ENCODE measurements around the gene PSMB11. TPM values are rescaled to one million over a fixed set of nuclear protein-coding genes. Genes with fewer than 3 reads are reported as not detected.
A peak's percentile ranks its signal among the peaks of the same experiment; 100 is the strongest.
"Not testable (repeated sequence)": the region's sequence is repeated elsewhere in the genome, so short reads cannot be mapped to it uniquely, and the experiment has no call there.

PSMB11 gene
- total RNA-seq, 1 experiment from 2014 or later: not detected

DNA sequence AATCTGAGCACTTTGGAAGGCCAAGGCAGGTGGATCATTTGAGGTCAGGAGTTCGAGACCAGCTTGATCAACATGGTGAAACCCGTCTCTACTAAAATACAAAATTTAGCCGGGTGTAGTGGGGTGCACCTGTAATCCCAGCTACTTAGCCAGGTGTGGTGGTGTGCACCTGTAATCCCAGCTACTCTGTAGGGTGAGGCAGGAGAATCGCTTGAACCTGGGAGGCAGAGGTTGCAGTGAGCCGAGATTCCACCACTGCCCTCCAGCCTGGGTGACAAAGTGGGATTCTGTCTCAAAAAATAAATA lies 28.3 kb upstream of the PSMB11 start:
- not testable (repeated sequence) for DNase-seq (ENCODE audit: low spot score)

DNA sequence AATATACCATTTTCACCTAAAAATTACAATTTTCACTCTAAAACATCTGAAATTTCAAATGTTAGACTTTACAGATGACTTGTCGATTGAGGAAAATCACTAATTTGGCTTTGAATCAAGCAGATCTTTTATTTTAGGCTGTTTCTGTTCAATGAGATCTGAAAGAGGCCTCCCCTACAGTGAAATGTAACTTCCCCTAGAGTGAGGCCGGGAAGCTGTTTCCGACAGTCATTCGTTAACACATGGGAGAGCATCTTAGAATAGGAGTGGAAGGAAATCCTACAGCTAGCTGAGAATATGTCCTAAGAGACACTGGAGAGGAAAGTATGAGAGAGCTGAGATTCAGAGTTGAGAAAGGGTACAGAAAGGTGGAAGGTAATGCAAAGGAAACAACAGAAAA lies 26.4 kb upstream of the PSMB11 start:
- no peak for DNase-seq (ENCODE audit: low spot score)

DNA sequence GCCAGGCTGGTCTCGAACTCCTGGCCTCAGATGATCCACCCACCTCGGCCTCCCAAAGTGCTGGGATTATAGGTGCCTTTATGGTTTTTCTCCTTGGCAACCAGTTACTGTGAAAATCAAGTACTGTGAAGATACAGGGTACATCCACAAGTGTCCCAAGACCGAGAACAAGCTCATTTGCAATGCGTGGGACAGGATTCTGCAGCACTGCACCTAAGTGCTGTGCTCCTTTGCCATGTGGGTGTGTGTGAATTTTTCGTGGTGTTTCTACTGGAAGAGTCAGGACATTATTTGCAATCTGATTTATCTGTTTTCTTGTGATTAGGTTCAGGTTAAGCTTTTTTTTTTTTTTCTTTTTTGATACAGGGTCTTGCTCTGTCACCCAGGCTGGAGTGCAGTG lies 24.9 kb upstream of the PSMB11 start:
- DNase-seq (ENCODE audit: low spot score): no peak

- DNase-seq (ENCODE audit: low spot score): no peak
These were observed 23.9 kb upstream of the PSMB11 start for GRCh38 chr14:23018107-23018506.

DNA sequence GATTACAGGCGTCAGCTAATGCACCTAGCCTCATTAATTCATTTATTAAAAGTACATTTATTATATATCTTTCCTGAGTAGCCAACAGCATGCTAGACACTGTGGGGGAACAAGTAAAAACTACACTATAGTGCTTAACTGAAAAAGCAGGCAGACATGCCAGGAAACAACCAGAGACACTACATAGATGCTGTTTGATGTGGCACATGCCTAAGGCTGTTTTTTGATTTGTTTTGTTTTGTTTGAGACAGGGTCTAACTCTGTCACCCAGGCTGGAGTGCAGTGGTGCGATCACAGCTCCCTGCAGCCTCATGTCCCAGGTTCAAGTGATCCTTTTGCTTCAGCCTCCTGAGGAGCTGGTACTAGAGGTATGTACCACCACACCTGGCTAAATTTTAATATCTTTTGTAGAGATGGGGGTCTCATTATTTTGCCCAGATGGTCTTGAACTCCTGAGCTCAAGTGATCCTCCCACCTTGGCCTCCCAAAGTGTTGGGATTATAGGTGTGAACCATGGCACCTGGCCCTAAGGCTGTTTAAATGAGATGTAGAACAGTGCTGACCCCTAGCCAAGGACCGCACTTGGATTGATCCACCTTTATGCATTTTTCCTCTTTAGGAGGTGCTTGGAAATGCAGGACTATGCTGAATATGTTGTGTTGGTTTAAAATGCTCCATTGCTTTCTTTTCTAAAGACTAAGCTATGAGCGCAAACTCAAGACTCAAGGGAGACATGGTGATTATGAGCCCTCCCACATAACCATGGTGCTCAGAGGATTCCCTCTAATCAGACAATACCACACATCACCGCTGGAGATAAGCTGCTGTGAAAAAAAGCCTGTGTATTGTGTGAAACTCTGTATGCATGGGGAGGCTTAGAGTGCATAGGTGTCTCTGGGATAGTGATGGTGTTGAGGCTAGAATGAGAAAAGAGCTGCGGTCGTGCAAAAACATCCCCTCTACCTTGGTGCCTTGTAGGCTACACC lies 21.6 kb upstream of the PSMB11 start:
- DNase-seq (ENCODE audit: low spot score): no peak

DNA sequence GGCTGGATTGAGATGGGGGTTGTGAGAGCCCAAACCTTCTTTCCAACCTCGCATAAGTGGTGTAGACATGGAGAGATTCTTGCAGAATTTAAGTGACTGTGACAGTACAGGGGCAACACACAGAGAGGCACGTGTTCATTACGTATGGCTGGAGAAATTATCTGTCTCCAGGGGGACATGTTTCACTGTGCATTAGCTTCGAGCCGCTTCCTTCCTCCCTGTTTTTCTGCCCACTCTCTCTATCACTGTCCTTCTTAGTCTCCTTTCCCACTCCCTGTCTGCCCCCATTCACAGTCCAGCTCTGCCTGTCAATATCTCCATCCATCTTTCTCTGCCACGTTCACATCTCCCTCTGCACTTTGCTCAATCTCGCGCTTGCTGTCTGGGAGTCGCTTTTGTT lies 20.6 kb upstream of the PSMB11 start:
- DNase-seq (ENCODE audit: low spot score): no peak

- DNase-seq (ENCODE audit: low spot score): no peak
These were observed 20.0 kb upstream of the PSMB11 start for GRCh38 chr14:23021889-23022442.

- no peak for DNase-seq (ENCODE audit: low spot score)
These were observed 18.8 kb upstream of the PSMB11 start for GRCh38 chr14:23023022-23023794.

DNA sequence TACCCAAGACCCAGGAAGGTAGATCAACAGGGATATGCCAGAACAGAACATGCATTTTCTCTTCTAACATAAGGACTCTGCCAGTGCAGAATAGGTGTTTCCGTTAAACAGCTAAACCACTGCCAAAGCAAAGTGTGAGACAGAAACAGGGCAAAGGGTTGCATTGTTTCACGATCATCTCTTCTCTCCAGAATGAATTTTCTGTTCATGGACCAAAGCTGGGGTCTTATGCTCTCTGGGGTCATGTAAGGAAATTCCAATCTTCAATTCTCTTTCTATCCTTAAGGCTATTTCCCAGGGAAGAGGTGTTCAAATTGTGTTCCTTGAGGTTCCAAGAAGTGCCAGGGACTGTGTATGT lies 18.2 kb upstream of the PSMB11 start:
- no peak for DNase-seq (ENCODE audit: low spot score)

- DNase-seq (ENCODE audit: low spot score): no peak
These were observed 17.4 kb upstream of the PSMB11 start for GRCh38 chr14:23024612-23025075.

GRCh38 chr14:23025151-23025814 lies 16.7 kb upstream of the PSMB11 start:
- peak; percentile 20 for DNase-seq (ENCODE audit: low spot score)

DNA sequence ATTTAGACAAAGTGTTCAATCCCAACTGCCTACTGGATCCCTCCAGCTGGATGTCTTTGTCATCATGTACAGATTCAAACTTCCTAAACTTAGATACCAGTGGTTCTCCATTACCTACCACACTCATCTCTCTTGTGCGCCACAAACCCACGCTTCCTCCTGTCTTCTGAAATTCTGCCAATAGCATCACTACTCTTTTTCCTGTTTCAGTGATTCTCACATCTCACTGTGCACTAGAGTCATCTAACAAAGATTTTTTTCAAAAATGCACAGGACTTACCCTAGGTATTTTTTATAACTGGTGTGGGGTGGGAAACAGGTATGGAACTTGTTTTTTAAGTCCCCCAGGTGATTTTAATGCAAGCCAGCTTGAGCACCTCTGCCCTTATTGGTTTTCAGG lies 13.2 kb upstream of the PSMB11 start:
- no peak for DNase-seq (ENCODE audit: low spot score)

DNA sequence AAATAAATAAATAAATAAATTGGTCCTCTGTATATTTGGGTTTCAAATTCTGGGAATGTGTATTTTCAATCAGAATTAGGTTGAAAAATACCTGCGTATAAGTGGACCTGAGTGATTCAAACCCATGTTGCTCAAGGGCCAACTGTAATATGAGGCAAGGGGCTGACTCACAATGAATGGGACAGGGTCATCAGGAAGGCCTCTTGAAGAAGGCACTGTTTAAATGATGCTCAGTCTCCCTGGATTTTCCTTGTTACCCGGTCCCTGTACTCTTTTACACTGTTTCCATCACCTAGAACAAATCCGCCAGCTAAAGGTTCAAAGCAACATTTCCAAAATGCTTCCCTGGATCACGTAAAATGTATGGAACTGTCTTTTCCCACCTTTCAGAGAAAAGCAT lies 11.1 kb upstream of the PSMB11 start:
- no peak for DNase-seq (ENCODE audit: low spot score)

GRCh38 chr14:23033251-23033727 lies 8.7 kb upstream of the PSMB11 start:
- no peak for DNase-seq (ENCODE audit: low spot score)

DNA sequence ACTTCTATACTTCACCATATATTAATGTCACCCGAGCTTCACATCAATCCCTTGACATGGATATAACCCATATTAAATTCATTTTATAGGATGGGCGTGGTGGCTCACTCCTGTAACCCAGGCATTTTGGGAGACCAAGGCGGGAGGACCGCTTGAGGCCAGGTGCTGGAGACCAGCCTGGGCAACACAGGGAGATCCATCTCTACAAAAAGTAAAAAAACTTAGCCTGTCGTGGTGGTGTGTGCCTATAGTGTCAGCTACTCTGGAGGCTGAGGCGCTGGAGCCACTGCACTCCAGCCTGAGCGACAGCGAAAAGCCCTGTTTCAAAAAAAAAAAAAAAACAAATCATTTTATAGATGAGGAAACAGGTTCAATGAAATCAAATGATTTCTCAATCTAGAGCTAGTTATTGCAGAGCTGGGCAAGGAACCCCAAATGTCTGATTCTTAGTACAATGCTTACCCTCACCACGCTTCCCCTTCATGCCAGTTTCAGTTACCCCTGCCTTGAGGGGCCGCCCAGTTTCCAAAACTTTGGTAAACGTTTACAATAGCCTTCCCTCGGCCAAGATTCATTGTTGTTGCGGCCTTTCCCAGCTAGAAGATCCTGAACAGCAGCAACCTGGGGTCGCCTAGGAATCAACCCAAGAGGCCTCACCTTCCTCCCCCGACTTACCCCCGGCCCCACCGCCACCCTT lies 8.1 kb upstream of the PSMB11 start:
- no peak for DNase-seq (ENCODE audit: low spot score)

DNA sequence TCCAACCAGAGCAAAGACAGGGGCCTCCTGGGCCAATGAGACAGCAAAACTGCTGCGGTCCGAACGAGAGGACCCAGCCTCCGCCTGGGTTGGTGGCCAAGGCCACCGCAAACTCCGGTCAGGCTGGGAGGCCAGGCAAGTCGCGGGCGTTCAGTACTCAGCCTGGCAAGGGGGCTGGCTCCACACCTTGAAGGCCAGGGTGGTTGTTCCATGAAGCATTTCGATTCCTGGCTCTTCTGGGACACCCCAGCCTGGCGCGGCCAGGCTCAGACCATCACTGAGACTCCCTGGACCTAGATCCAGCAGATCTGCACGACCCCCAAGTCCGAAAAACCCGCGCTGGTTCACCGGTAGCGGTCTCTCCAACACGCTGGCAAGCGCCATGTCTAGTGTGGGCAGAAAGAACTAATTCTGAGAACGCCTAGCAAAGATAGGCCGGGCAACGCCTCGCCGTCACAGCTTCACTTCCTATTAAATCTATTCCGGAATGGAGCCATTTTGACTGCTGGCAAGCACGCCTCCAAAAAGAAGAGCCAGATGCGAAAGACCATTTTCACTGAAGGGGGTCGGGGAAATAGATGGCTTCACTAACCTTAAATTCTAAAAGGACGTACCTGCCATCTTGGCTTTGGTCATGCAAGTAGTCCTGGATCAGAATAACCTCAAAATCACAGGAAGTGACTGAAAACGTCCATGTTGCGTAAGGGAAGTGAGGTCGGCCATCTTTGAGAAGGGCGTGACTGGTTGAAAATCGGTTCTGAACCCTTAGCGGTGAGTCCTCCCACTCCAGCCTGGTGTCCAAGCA lies 7.3 kb upstream of the PSMB11 start, which contains the start of gene PSMB5:
Gene PSMB5, minus strand, starts transcription at position 403 of the 805 bp plus-strand sequence. Its CDS starts 19 bp downstream, at position 384.
- DNase-seq (ENCODE audit: low spot score): peak; percentile 93

DNA sequence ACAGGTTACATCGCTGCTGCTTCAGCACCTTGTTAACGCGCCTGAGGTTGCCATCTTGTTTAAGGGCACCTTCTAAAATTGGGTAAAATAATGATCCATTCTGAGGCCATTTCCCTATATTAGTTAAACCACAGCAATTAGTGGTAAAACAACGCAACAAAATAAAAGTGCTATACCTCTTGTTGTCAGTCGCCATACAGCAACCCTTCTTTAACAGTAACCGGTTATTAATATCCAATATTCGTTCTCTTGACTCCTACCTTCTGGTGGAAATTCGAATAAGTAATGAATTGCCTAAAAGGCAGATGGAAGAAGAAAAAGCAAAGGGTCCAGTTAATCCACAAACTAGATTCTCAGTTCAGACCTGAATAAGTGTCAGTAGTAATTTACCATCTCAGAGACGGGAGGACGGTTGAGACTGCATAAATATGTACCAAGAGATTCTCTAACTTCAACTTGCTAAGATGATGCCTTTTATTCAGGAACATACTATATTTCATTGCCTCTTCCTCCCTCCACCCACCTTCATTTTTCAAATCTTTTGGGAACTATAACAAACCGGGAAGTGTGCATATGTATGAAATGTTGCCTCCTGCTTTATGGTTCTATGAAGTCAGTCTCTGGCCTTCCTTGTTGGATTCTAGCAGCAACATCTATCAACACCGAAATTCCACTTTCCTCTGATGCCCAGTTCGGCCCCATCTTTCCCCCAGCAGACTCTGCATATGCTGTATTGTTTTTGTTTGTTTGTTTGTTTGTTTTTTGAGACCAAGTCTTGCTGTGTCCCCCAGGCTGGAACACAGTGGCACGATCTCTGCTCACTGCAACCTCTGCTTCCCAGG lies 6.5 kb upstream of the PSMB11 start:
- no peak for DNase-seq (ENCODE audit: low spot score)

GRCh38 chr14:23040100-23040499 lies 1.9 kb upstream of the PSMB11 start:
- no peak for DNase-seq (ENCODE audit: low spot score)

GRCh38 chr14:23041729-23042128 lies 283 bp upstream of the PSMB11 start:
- DNase-seq (ENCODE audit: low spot score): no peak
